ENCODE measurements around the gene CAV3.
A peak's percentile ranks its signal among the peaks of the same experiment; 100 is the strongest.

CAV3 gene

DNA sequence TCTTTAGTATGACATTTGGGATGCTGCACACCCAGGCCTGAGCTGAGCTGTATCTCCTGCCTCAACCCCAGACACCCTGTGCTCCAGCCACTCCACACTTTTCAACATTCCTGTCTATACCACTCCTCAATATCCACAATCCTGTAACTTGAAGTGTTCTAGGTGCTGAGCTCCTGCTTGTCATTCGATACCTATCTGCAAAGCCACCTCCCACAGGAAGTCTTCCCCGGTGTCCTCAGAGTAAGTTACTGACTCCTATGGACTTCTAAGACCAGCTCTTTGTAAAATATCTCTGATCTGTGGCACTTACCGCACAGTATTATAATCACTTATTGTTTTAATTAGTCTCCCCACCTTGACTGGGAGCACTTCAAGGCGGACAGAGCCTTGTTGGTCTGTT lies 1.2 kb upstream of the CAV3 start:
- Mint-ChIP-seq H3K9me3 (peaks cover 5% of the 10 kb centered on the region), H3K27ac (no peak overlapping the region), H3K4me1 (peaks cover 48% of the 10 kb centered on the region), H3K27me3 (ENCODE audit: low read depth) (no peaks in the 10 kb centered on the region), H3K36me3 (ENCODE audit: low read depth) (no peaks in the 10 kb centered on the region), H3K4me3 (peak overlapping the region in 1 of 3 experiments; percentile 53)
- TF ChIP-seq, protein P1, sequence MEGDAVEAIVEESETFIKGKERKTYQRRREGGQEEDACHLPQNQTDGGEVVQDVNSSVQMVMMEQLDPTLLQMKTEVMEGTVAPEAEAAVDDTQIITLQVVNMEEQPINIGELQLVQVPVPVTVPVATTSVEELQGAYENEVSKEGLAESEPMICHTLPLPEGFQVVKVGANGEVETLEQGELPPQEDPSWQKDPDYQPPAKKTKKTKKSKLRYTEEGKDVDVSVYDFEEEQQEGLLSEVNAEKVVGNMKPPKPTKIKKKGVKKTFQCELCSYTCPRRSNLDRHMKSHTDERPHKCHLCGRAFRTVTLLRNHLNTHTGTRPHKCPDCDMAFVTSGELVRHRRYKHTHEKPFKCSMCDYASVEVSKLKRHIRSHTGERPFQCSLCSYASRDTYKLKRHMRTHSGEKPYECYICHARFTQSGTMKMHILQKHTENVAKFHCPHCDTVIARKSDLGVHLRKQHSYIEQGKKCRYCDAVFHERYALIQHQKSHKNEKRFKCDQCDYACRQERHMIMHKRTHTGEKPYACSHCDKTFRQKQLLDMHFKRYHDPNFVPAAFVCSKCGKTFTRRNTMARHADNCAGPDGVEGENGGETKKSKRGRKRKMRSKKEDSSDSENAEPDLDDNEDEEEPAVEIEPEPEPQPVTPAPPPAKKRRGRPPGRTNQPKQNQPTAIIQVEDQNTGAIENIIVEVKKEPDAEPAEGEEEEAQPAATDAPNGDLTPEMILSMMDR (IDR thresholded peaks at IDR 0.05; ENCODE audit: unreplicated experiment in 3 of 3): no peak

DNA sequence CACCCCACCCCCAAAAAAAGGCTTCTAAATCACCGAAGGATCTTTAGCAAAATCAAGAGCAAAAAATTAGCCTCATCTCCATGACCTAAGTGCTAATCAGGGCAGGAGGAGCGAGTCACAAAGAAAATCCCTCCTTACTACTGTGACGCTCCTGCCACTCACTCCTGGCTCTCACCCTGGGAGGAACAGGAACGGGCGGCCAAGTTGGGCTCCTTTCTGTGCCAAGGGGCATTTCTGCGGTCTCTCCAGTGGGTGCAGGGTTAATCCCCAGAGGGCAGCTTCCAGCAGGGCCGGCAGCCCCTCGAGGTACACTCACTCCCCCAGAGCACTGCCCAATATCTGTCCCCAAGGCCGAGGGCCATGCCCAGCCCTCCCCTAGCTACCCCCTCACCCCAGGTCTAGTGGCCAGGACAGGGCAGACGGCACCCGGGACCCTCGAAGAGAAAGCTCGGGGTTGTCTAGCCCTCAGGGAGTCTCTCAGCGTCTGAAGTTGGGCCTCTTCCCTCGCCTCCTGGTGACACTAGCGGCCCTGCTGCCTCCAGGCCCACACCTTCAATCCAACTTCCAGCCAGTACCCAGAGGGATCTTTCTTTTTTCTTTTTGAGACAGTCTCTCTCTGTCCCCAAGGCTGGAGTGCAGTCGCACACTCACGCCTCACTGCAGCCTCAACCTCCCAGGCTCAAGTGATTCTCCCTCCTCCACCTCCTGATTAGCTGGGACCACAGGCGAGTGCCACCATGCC lies 706 bp downstream of the CAV3 start:
- H3K27ac Mint-ChIP-seq: peak overlapping the region in 2 of 3 experiments; percentile 68 to 76
- no peaks in the 10 kb centered on the region for H3K9me3 Mint-ChIP-seq
- no peaks in the 10 kb centered on the region for H3K36me3 Mint-ChIP-seq (ENCODE audit: low read depth)
- H3K4me3 Mint-ChIP-seq: peak overlapping the region; percentile 33 to 92 (median 90)
- H3K27me3 Mint-ChIP-seq (ENCODE audit: low read depth): no peaks in the 10 kb centered on the region
- TF ChIP-seq, protein P1 (IDR thresholded peaks at IDR 0.05; ENCODE audit: unreplicated experiment in 3 of 3): no peak
- peaks cover 50% of the 10 kb centered on the region for H3K4me1 Mint-ChIP-seq

DNA sequence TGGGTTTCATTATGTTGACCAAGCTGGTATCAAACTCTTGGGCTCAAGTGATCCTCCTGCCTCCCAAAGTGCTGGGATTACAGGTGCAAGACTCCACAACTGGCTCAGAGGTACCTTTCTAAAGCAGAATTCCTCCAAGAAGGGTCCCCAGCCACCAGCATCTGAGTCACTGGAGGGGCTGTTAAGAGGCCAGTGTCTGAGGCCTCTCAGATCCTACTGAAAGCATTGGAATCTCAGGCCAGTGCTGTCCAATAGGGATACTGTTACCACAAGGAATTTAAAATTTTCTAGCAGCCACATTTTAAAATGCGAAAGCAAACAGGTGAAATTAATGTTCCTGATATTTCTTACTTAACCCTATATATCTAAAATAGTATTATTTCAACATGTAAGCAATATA lies 1.3 kb downstream of the CAV3 start:
- Mint-ChIP-seq H3K4me3 (peak overlapping the region; percentile 33 to 92 (median 90)), H3K9me3 (no peaks in the 10 kb centered on the region)

DNA sequence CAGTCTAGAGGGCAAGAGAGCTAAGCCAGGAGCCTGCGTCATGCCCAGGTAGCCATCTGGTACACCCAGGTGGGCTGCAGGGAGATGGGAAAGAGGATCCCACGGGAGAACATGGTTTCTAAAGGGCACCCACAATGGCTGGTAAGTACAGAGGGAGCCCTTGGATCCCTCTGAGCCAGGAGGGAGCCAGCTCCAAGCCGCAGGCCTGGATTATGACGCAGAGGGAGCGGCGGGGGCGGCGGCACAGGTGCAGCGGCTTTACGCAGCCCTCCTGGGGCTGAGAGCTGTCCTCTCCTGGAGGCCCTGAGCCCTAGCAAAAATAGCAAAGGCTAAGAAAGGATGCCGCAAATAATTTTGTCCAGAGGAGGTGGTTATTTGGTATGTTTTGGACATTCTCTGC lies 2.8 kb downstream of the CAV3 start:
- Mint-ChIP-seq H3K9me3 (no peaks in the 10 kb centered on the region), H3K4me3 (peak overlapping the region in 2 of 3 experiments; percentile 78 to 92), H3K27me3 (ENCODE audit: low read depth) (no peaks in the 10 kb centered on the region), H3K4me1 (peaks cover 49% of the 10 kb centered on the region), H3K27ac (peak overlapping the region in 1 of 3 experiments; percentile 13), H3K36me3 (ENCODE audit: low read depth) (no peaks in the 10 kb centered on the region)
- TF ChIP-seq, protein P1 (IDR thresholded peaks at IDR 0.05; ENCODE audit: unreplicated experiment in 3 of 3): no peak

More for the DNA sequence above, 1.3 kb downstream of the CAV3 start:
- Mint-ChIP-seq H3K27ac (peak overlapping the region in 2 of 3 experiments; percentile 64 to 76), H3K36me3 (ENCODE audit: low read depth) (no peaks in the 10 kb centered on the region), H3K4me1 (peaks cover 49% of the 10 kb centered on the region), H3K27me3 (ENCODE audit: low read depth) (no peaks in the 10 kb centered on the region)
- TF ChIP-seq, protein P1 (IDR thresholded peaks at IDR 0.05; ENCODE audit: unreplicated experiment in 3 of 3): no peak

DNA sequence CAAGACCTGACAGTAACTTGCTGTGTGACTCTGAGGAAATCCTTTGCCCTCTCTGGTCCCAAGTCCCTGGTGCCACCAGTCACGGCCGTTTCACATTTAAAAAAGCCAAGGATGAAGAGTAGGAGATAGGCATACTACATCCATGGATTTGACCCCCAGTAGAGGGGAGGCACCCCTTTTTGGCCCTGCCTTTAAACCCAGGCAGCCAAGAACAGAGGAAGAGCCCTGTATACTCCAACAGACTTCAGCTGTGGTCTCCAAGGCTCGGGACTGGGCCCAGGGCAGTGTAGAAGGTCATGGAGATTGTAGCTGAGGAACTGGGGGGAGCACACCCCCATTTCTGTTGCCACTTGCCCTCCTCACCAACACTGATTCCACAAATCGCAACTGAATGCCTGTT lies 3.7 kb downstream of the CAV3 start:
- H3K27ac Mint-ChIP-seq: no peak overlapping the region
- H3K27me3 Mint-ChIP-seq (ENCODE audit: low read depth): no peaks in the 10 kb centered on the region
- no peak overlapping the region for H3K4me3 Mint-ChIP-seq
- TF ChIP-seq, protein P1 (IDR thresholded peaks at IDR 0.05; ENCODE audit: unreplicated experiment in 3 of 3): no peak
- H3K36me3 Mint-ChIP-seq (ENCODE audit: low read depth): no peaks in the 10 kb centered on the region
- H3K4me1 Mint-ChIP-seq: peaks cover 55% of the 10 kb centered on the region
- H3K9me3 Mint-ChIP-seq: no peaks in the 10 kb centered on the region

DNA sequence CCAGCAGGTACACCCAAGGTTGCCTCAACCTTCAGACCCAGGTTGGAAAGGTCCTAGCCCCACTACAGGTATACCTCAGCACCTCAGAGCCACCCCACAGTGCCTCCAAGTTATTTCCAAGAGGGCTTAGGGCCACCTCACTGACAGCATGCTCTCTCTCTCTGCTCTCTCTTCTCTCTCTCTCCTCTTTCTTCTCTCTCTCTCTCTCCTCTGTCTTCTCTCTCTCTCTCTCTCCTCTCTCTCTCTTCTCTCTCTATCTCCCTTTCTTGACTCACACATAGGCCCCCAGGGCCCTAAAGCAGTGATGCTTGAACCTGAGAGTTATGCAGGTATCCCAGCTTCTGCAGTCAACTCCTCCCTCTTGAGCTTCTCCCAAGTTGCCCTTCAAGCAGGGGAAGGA lies 4.2 kb downstream of the CAV3 start:
- H3K36me3 Mint-ChIP-seq (ENCODE audit: low read depth): no peaks in the 10 kb centered on the region
- no peaks in the 10 kb centered on the region for H3K27me3 Mint-ChIP-seq (ENCODE audit: low read depth)
- peak overlapping the region in 2 of 3 experiments; percentile 26 to 46 for H3K4me3 Mint-ChIP-seq
- peaks cover 55% of the 10 kb centered on the region for H3K4me1 Mint-ChIP-seq
- TF ChIP-seq, protein P1 (IDR thresholded peaks at IDR 0.05; ENCODE audit: unreplicated experiment in 3 of 3): no peak
- no peaks in the 10 kb centered on the region for H3K9me3 Mint-ChIP-seq
- H3K27ac Mint-ChIP-seq: peak overlapping the region in 1 of 3 experiments; percentile 45
